ENCODE results near the gene PRR3.

Gene PRR3

GRCh38 chr6:30611856-30612194 is 54.7 kb downstream of the PRR3 start:
- DNase-seq (ENCODE audit: low spot score): no peak

GRCh38 chr6:30612213-30612612 is 55.1 kb downstream of the PRR3 start:
- no peak for DNase-seq (ENCODE audit: low spot score)

- DNase-seq (ENCODE audit: low spot score): no peak
Observed at GRCh38 chr6:30612687-30613248, 55.7 kb downstream of the PRR3 start.

Small RNAs within 50 kb of the gene (small RNA-seq; reads per million reads assigned to genes)
- 0.79 to 4.4 reads per million in 2 experiments for gene MIR877
